Activated CD4-positive, alpha-beta T cell treated with anti-CD3 and anti-CD28 coated beads, Interleukin-2, amount 10 ng/mL, durations not matched to agents 7 days and 5 days (primary cell): ENCODE data around the gene IGF2R. TPM values are rescaled to one million over a fixed set of nuclear protein-coding genes. Genes with fewer than 3 reads are reported as not detected.
A peak's percentile ranks its signal among the peaks of the same experiment; 100 is the strongest.

Experiments used
- CTCF ChIA-PET: fragments of 350-600 bp; sonication (Branson Sonifier 250); formaldehyde crosslinking; loops from one replicate; lab custom pipeline; 2021; ENCODE audit warnings: antibody characterized with exemption; lab: Charles Lee
- POLR2A ChIA-PET: fragments of 350-600 bp; sonication (Branson Sonifier 250); formaldehyde crosslinking; loops from one replicate; lab custom pipeline; 2021; ENCODE audit warnings: antibody characterized with exemption; lab: Charles Lee
- DNase-seq: peaks from one replicate; pipeline ENCODE4 v3.0.0-alpha.2; 2020
- H3K27ac Mint-ChIP-seq: one replicate; pipeline ENCODE4 v1.8.0; 2021; ENCODE audit warnings: mild to moderate bottlenecking, moderate library complexity, mixed read lengths
- H3K27me3 Mint-ChIP-seq: one replicate; pipeline ENCODE4 v1.8.0; 2021; ENCODE audit warnings: mixed read lengths
- H3K36me3 Mint-ChIP-seq: one replicate; pipeline ENCODE4 v1.8.0; 2021; ENCODE audit warnings: low read depth, mixed read lengths
- H3K4me1 Mint-ChIP-seq: one replicate; pipeline ENCODE4 v1.8.0; 2021; ENCODE audit warnings: mixed read lengths
- H3K4me3 Mint-ChIP-seq: one replicate; pipeline ENCODE4 v1.8.0; 2021; ENCODE audit warnings: mild to moderate bottlenecking, moderate library complexity, mixed read lengths
- H3K9me3 Mint-ChIP-seq: one replicate; pipeline ENCODE4 v1.8.0; 2021; ENCODE audit warnings: mixed read lengths
- total RNA-seq, 2 experiments: library from RNA; stranded (reverse); gene quantifications; one replicate each; pipeline ENCODE4 v1.2.3, GENCODE V29; 2021

Gene IGF2R
- total RNA-seq, 2 experiments from 2014 or later, result 62.8 to 65.0 TPM

DNA sequence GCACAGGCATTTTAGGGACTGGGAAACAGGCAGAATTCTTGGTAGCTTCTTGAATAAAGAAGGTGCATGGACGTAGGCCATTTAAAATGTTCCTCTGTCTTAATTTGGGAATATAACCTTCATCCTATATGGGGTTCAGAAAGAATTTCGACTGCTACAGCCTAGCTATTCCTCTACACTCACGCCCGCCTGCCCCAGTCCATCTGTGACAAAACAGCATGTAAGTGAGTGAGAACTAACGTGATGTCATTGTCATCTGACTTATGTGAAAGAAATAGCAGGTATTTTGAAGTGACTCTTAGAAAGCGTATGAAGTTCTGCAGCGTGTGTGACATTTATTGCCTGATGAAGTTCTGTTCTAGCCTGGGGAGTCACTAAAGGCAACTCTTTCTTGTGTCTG, 100.6 kb downstream of the IGF2R start:
- Mint-ChIP-seq H3K9me3 (no peaks in the 10 kb centered on the region), H3K27me3 (no peaks in the 10 kb centered on the region), H3K4me3 (peak overlapping the region; percentile 26), H3K27ac (peak overlapping the region; percentile 72), H3K36me3 (peaks cover 86% of the 10 kb centered on the region), H3K4me1 (peaks cover 44% of the 10 kb centered on the region)
- POLR2A ChIA-PET, result interaction anchor here (0.6 kb wide), 1 partner anchor 342 kb away, joined by 4 read pairs; the partner anchor contains the start of gene WTAP
- CTCF ChIA-PET, result interaction anchor here (1.1 to 1.3 kb wide), 2 partner anchors 9 to 11 kb away, joined by 3 to 5 read pairs; no protein-coding TSS in a partner anchor
- DNase-seq, result no peak

DNA sequence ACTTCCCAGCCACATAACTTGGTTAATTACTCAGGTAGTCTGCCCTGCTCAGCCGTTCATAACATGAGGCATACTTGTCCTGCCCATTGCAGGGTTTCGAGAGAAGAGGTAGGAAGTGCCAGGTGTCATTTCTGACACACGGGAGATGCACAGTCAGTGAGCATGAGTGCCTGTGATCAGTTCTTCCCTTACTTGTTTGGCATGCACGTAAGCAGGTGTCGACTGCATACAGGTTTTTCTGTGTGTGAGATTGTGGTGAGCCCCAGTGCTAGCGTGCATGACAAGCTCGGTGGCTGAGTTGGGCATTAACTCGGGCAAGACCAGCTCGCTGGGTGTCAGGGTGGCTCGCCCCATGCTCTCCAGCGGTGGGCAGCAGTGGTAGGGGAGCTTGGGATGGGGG, 101.5 kb downstream of the IGF2R start:
- peaks cover 44% of the 10 kb centered on the region for H3K4me1 Mint-ChIP-seq

DNA sequence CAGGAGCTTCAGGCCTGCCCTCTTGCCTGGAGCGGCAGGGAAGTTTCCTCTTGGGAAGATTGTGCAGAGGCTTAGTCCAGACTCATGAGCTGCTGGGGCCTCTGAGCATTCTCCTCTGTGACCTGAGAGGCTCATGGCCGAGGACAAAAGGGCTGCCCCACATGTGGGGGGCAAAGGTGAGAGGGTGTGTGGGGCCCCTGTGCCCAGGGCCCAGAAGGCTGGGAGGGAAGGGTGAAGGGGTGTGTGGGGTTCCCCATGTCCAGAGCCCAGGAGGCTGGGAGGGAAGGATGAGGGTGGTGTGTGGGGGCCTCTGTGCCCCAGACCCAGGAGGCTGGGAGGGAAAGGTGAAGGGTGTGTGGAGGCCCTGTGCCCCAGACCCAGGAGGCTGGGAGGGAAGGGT, 101.9 kb downstream of the IGF2R start:
- POLR2A ChIA-PET, result no interaction called here
- CTCF ChIA-PET, result no interaction called here
- Mint-ChIP-seq H3K9me3 (no peaks in the 10 kb centered on the region), H3K36me3 (peaks cover 79% of the 10 kb centered on the region), H3K4me3 (no peak overlapping the region), H3K27ac (no peak overlapping the region), H3K4me1 (peaks cover 44% of the 10 kb centered on the region), H3K27me3 (no peaks in the 10 kb centered on the region)
- no peak for DNase-seq

More for the DNA sequence above, 101.5 kb downstream of the IGF2R start:
- Mint-ChIP-seq H3K36me3 (peaks cover 81% of the 10 kb centered on the region), H3K4me3 (no peak overlapping the region), H3K27ac (peak overlapping the region; percentile 72), H3K27me3 (no peaks in the 10 kb centered on the region), H3K9me3 (no peaks in the 10 kb centered on the region)
- ChIA-PET CTCF (no interaction called here), POLR2A (no interaction called here)
- DNase-seq, result no peak

DNA sequence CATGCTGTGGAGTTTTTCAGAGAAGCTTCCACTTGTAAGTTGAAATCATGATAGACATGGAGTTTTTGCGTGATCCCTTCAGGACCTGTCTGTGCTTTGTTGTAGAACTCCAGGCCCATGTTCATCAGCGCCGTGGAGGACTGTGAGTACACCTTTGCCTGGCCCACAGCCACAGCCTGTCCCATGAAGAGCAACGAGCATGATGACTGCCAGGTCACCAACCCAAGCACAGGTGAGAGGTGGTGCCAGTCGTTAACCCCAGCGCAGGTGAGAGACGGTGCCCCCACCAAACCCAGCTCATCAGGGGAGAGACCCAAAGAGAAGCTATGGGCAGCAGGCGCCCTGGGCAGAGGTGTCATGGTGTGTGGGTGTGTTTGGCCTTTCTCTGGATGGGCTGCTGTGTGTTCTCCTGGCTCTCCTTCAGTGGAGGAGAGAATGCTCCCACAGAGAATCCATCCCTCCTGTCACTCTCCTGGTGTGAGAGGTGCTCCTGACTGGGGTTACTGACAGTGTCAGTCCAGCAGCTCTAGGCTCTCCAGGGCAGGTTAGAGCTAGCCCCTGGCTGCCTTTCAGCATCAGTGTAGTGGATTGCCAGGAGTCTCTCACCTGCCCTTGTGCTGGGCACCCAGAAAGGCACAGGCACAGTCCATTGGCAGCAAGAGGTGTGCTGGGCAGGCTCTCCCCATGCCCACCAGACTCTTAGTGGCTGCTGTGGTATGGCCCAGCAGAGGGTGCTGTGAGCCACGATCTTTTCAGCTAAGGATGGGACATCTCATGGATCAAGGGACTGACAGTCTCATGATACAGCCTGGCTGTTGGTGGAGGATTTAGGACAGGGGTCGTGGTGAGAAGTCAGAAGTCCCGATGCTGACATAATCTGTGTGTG, 103.2 kb downstream of the IGF2R start:
- no peaks in the 10 kb centered on the region for H3K9me3 Mint-ChIP-seq
- peaks cover 73% of the 10 kb centered on the region for H3K36me3 Mint-ChIP-seq
- peak overlapping the region; percentile 52 for H3K27ac Mint-ChIP-seq
- no peaks in the 10 kb centered on the region for H3K27me3 Mint-ChIP-seq
- no peak overlapping the region for H3K4me3 Mint-ChIP-seq
- ChIA-PET POLR2A (no interaction called here), CTCF (interaction anchor here (0.7 to 0.9 kb wide), 2 partner anchors 17 to 313 kb away, joined by 3 read pairs; no protein-coding TSS in a partner anchor)
- H3K4me1 Mint-ChIP-seq, result peaks cover 40% of the 10 kb centered on the region
- DNase-seq, result peak; percentile 11

DNA sequence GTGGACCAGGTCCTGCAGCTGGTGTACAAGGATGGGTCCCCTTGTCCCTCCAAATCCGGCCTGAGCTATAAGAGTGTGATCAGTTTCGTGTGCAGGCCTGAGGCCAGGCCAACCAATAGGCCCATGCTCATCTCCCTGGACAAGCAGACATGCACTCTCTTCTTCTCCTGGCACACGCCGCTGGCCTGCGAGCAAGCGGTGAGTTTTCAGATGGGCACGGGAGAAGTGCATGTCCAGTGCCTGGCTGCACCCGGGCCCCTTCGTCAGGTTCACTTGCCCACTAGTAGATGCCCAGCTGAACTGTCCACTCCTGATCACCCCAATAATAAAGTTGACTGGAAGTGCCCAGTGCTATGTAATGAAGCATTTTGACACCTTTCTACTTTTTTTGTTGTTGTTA, 104.4 kb downstream of the IGF2R start:
- ChIA-PET CTCF (interaction anchor here (1.0 kb wide), 1 partner anchor 25 kb away, joined by 3 read pairs; no protein-coding TSS in a partner anchor), POLR2A (no interaction called here)
- no peak for DNase-seq
- H3K27me3 Mint-ChIP-seq, result no peaks in the 10 kb centered on the region
- peaks cover 35% of the 10 kb centered on the region for H3K4me1 Mint-ChIP-seq
- peaks cover 63% of the 10 kb centered on the region for H3K36me3 Mint-ChIP-seq
- H3K4me3 Mint-ChIP-seq, result no peak overlapping the region
- no peak overlapping the region for H3K27ac Mint-ChIP-seq
- H3K9me3 Mint-ChIP-seq, result no peaks in the 10 kb centered on the region

DNA sequence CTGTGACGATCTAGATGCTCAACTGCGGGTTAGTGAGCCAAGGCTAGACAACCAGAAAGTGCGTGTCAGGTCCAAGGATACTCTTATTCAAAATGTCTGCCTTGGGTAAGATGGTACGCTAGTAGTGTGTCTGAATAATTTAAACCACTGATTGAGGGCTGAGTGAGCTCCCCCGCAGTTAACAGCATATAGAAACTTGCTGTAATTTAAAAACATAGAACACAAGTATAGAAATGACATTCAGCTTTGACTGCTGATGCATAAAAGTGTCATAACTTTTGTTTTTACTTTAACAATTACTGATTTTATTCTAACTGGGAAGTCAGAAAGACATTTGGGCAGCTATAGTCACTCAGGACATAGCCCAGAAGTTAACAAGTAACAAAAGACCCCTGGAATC, 107.1 kb downstream of the IGF2R start:
- ChIA-PET CTCF (interaction anchor here (1.1 to 1.3 kb wide), 2 partner anchors 10 to 13 kb away, joined by 3 read pairs; no protein-coding TSS in a partner anchor), POLR2A (no interaction called here)
- no peak overlapping the region for H3K4me3 Mint-ChIP-seq
- DNase-seq, result no peak
- peaks cover 55% of the 10 kb centered on the region for H3K36me3 Mint-ChIP-seq
- no peaks in the 10 kb centered on the region for H3K9me3 Mint-ChIP-seq
- no peak overlapping the region for H3K27ac Mint-ChIP-seq
- peaks cover 9% of the 10 kb centered on the region for H3K4me1 Mint-ChIP-seq
- H3K27me3 Mint-ChIP-seq, result no peaks in the 10 kb centered on the region

DNA sequence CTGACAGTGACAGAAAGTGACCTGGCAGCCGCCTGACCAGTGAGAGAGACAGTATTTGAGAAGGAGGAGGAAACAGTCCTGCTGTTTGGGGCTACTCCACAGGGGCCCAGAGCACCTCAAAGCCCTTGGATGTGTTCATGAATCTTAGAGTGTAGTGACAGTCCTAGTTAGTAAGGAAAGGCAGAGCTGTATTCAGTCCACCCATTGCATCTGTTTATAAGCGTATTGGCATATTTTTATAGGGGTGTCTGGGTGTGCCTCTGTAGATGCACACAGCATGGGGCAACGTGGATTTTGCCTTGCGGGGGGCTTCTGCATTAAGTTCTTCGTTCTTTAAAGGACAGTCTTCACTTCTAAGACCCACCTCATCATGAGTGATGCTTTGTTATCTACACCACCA, 108.1 kb downstream of the IGF2R start:
- Mint-ChIP-seq H3K27ac (peak overlapping the region; percentile 31), H3K4me3 (no peak overlapping the region), H3K4me1 (peaks cover 2% of the 10 kb centered on the region), H3K36me3 (peaks cover 55% of the 10 kb centered on the region), H3K9me3 (no peaks in the 10 kb centered on the region), H3K27me3 (no peaks in the 10 kb centered on the region)
- CTCF ChIA-PET, result interaction anchor here (1.3 kb wide), 1 partner anchor 9 kb away, joined by 3 read pairs; no protein-coding TSS in a partner anchor
- POLR2A ChIA-PET, result no interaction called here
- DNase-seq, result no peak

DNA sequence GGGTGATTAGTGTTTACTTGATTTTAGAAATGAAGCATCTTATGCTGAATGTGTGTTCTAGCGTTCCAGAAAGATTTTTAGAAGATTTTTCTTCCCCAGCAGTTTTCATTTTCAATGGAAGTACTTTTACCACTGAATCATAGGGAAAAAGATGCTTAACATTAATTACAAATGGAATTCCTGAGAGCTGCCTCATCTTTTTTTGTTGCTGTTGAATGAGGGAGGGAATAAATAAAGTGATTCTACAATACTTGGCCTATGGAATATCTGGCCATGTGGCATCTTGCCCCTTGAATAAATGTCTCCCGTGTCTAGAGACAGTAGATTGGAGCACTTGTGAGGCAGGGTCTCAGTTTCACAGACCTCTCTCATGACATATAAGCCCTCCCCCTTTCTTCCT, 108.6 kb downstream of the IGF2R start:
- ChIA-PET CTCF (interaction anchor here (1.3 kb wide), 1 partner anchor 9 kb away, joined by 3 read pairs; no protein-coding TSS in a partner anchor), POLR2A (no interaction called here)
- Mint-ChIP-seq H3K27me3 (no peaks in the 10 kb centered on the region), H3K9me3 (no peaks in the 10 kb centered on the region), H3K27ac (no peak overlapping the region), H3K4me1 (no peaks in the 10 kb centered on the region), H3K4me3 (no peak overlapping the region), H3K36me3 (peaks cover 51% of the 10 kb centered on the region)
- DNase-seq, result no peak

DNA sequence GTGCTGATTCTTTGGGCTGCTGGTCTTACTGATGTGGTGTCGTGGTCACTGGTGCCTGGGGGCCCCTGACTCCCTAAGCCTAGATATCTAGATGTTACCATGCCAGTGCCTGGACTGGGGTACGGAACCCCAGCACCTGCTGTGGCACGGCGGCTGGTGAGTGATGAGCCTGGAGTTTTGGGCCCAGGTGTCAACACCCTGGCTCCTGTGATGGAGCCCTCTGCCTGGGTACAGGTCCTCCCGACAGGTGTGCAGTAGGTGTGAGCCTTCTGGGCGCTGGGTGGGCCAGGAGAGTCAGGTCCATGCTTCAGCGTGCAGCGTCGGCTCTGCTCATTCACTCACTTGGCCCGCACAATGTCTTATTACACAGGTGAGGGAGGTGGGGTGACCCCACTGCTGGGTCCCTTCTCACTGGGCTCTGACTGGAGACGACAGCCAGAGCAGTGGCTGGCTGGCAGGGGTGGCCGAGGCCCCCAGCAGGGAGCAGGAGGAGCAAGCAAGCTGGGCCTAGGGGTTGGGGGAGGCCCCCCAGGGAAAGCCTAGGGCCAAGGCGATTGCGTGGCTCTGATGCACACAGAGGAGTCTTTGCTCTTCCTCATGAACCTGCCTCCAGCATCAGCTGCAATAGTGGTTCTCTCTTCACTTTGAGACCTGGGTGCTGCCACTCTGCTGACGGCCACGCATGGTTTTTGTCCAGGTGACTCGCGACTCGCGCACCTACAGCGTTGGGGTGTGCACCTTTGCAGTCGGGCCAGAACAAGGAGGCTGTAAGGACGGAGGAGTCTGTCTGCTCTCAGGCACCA, 110.2 kb downstream of the IGF2R start:
- DNase-seq, result no peak
- Mint-ChIP-seq H3K4me1 (no peaks in the 10 kb centered on the region), H3K9me3 (no peaks in the 10 kb centered on the region), H3K36me3 (peaks cover 43% of the 10 kb centered on the region), H3K27ac (no peak overlapping the region), H3K27me3 (no peaks in the 10 kb centered on the region), H3K4me3 (no peak overlapping the region)
- ChIA-PET CTCF (interaction anchor here (0.8 to 1.2 kb wide), 4 partner anchors 9 to 111 kb away, joined by 3 to 4 read pairs (median 3); no protein-coding TSS in a partner anchor), POLR2A (no interaction called here)

DNA sequence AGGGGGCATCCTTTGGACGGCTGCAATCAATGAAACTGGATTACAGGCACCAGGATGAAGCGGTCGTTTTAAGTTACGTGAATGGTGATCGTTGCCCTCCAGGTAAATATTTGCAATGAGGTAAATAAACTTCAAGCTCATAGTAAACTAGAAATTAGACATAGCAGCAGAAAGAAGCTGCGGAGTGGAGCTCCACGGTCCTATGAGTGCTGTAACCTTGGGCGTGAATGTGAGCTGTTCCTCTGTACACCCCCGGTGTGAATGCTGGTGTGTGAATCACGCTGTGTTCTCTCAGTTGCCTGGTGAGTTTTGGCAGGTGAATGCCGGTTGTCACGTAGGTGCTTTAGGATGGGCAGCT, 110.8 kb downstream of the IGF2R start:
- ChIA-PET CTCF (interaction anchor here (0.9 to 1.2 kb wide), 2 partner anchors 8 to 111 kb away, joined by 3 to 4 read pairs; no protein-coding TSS in a partner anchor), POLR2A (no interaction called here)
- Mint-ChIP-seq H3K9me3 (no peaks in the 10 kb centered on the region), H3K36me3 (peaks cover 45% of the 10 kb centered on the region), H3K4me1 (no peaks in the 10 kb centered on the region), H3K27me3 (no peaks in the 10 kb centered on the region), H3K27ac (no peak overlapping the region), H3K4me3 (no peak overlapping the region)
- no peak for DNase-seq

DNA sequence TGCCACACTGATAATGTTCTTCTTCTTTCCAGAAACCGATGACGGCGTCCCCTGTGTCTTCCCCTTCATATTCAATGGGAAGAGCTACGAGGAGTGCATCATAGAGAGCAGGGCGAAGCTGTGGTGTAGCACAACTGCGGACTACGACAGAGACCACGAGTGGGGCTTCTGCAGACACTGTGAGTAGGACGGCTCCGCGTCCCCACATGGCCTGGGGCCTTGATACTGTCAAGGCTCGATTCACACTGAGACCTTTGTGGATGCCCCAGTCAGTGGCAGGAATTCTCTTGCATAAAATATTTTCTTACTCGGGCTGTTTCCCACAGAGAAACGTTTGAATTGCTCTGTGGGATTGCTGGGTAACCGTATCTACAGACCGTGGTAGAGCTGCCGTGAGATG, 111.2 kb downstream of the IGF2R start:
- no peaks in the 10 kb centered on the region for H3K9me3 Mint-ChIP-seq
- H3K4me1 Mint-ChIP-seq, result peaks cover 2% of the 10 kb centered on the region
- H3K27ac Mint-ChIP-seq, result no peak overlapping the region
- no peak for DNase-seq
- H3K36me3 Mint-ChIP-seq, result peaks cover 46% of the 10 kb centered on the region
- POLR2A ChIA-PET, result no interaction called here
- no peak overlapping the region for H3K4me3 Mint-ChIP-seq
- CTCF ChIA-PET, result interaction anchor here (0.9 to 1.2 kb wide), 2 partner anchors 8 to 112 kb away, joined by 3 to 4 read pairs; no protein-coding TSS in a partner anchor
- H3K27me3 Mint-ChIP-seq, result no peaks in the 10 kb centered on the region

DNA sequence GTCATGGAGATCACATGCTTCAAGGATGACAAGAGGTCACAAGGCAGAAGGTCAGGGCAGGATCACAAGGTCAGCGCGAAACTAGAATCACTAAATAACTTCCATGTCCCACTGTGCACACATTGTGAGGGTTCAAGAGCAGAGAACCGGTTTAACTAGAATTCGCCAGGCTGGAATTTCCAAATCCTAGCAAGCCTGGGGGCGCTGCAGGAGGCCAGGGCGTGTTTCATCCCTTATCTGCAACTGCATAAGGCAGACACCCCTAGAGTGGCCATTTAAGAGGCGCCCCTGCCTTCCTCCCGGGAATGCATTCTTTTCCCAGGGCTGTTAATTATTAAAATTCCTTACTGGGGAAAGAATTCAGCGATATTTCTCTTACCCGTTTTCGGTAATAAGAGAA, 112.5 kb downstream of the IGF2R start:
- no peak overlapping the region for H3K4me3 Mint-ChIP-seq
- H3K27ac Mint-ChIP-seq, result no peak overlapping the region
- POLR2A ChIA-PET, result interaction anchor here (0.6 kb wide), 1 partner anchor 22 kb away, joined by 4 read pairs; no protein-coding TSS in a partner anchor
- peaks cover 13% of the 10 kb centered on the region for H3K4me1 Mint-ChIP-seq
- no peaks in the 10 kb centered on the region for H3K27me3 Mint-ChIP-seq
- H3K9me3 Mint-ChIP-seq, result no peaks in the 10 kb centered on the region
- DNase-seq, result no peak
- CTCF ChIA-PET, result interaction anchor here (0.6 to 1.0 kb wide), 2 partner anchors 12 to 71 kb away, joined by 3 to 5 read pairs; no protein-coding TSS in a partner anchor
- H3K36me3 Mint-ChIP-seq, result peaks cover 59% of the 10 kb centered on the region
